HUES48 (cell line): ENCODE data around the gene SEMA3G.

ENCODE experiments used
- H3K27ac ChIP-seq: one replicate; pipeline ENCODE4 v1.7.0; 2013; ENCODE audit warnings: low read depth, low read length, inconsistent platforms
- H3K27me3 ChIP-seq: 2 replicates; pipeline ENCODE4 v1.6.1; 2013; ENCODE audit warnings: mild to moderate bottlenecking, low read length; ENCODE audit not compliant: control insufficient read depth, insufficient read depth
- H3K36me3 ChIP-seq: 2 replicates; pipeline ENCODE4 v1.6.1; 2013; ENCODE audit warnings: low read length; ENCODE audit not compliant: control insufficient read depth, insufficient read depth
- H3K4me1 ChIP-seq: 2 replicates; pipeline ENCODE4 v1.6.1; 2013; ENCODE audit warnings: mild to moderate bottlenecking, low read length; ENCODE audit not compliant: control insufficient read depth, insufficient read depth
- H3K4me3 ChIP-seq: 2 replicates; pipeline ENCODE4 v1.5.1; 2013; ENCODE audit warnings: mild to moderate bottlenecking, low read depth, low read length
- H3K9ac ChIP-seq: 2 replicates; pipeline ENCODE4 v1.6.1; 2013; ENCODE audit warnings: mild to moderate bottlenecking, low read depth, low read length, moderate library complexity
- H3K9me3 ChIP-seq: 2 replicates; pipeline ENCODE4 v1.6.1; 2013; ENCODE audit warnings: low read length; ENCODE audit not compliant: control insufficient read depth, insufficient read depth

SEMA3G gene

DNA sequence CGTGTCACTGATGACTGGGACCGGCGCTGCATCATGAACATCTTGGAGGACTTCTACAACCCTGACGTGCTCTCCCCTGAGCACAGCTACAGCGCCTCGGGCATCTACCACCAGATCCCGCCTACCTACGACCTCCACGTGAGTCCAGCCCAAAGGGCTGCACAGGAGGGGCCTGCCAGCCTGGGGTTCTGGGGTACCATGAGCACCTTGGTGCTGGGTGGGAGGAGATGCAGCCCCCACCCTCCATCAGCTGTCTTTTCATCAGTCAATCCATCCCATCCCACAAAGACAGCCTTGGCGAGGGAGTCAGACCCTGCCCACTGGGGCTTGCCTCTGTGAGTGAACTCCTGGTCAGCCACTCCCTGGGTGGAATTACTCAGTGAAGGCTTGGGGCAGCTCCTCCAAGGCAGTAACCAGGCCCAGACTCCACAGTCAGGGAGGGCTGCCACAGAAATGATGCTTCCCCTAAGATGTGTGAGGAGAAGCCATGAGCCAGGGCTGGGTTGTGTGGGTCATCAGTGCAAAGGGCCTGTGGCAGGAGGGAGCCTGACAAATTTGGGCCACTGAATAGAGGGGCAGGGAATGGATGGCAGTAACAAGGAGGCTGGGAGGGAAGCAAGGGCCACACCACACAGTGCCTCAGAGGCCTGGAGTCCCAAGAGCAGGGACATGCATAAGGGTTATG, 47.9 kb downstream of the SEMA3G start:
- H3K4me1 ChIP-seq, result no peaks in the 10 kb centered on the region
- H3K9ac ChIP-seq, result no peak overlapping the region
- H3K4me3 ChIP-seq, result no peak overlapping the region
- H3K27me3 ChIP-seq, result no peaks in the 10 kb centered on the region
- H3K36me3 ChIP-seq, result peaks cover 18% of the 10 kb centered on the region
- H3K9me3 ChIP-seq, result no peaks in the 10 kb centered on the region
- H3K27ac ChIP-seq, result no peak overlapping the region

DNA sequence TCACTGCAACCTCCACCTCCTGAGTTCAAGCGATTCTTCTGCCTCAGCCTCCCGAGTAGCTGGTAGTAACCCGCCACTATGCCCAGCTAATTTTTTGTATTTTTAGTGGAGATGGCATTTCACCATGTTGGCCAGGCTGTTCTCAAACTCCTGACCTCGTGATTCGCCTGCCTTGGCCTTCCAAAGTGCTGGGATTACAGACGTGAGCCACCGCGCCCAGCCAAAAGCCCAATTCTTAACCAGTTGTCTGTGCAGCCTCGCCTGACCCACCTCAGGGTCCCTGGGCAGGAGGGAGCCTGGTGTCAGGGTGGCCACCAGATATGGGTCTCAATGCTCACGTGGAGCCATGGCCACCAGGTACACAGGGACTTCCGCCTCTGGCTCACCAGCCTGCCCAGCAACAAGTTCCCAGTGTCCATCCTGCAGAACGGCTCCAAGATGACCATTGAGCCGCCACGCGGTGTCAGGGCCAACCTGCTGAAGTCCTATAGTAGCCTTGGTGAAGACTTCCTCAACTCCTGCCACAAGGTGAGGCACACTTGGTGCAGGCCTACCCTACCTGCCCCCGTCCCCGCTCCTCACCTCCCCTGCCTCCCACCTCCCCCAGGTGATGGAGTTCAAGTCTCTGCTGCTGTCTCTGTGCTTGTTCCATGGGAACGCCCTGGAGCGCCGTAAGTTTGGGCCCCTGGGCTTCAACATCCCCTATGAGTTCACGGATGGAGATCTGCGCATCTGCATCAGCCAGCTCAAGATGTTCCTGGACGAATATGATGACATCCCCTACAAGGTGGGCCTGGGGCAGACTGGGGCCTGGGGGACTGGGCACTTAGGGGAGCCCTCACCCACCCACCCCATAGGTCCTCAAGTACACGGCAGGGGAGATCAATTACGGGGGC, 48.6 kb downstream of the SEMA3G start:
- no peak overlapping the region for H3K9ac ChIP-seq
- no peaks in the 10 kb centered on the region for H3K4me1 ChIP-seq
- H3K27ac ChIP-seq, result no peak overlapping the region
- H3K27me3 ChIP-seq, result no peaks in the 10 kb centered on the region
- no peaks in the 10 kb centered on the region for H3K9me3 ChIP-seq
- no peak overlapping the region for H3K4me3 ChIP-seq
- H3K36me3 ChIP-seq, result peaks cover 11% of the 10 kb centered on the region

- H3K9me3 ChIP-seq, result no peaks in the 10 kb centered on the region
- no peaks in the 10 kb centered on the region for H3K27me3 ChIP-seq
- H3K4me3 ChIP-seq, result no peak overlapping the region
- H3K9ac ChIP-seq, result no peak overlapping the region
- 0 out of 2 replicates have a peak, but pooled peaks cover 3% of the 10 kb centered on the region for H3K36me3 ChIP-seq
- H3K4me1 ChIP-seq, result no peaks in the 10 kb centered on the region
- H3K27ac ChIP-seq, result no peak overlapping the region
Measured at GRCh38 chr3:52395503-52395865, 49.4 kb downstream of the SEMA3G start.

- Histone ChIP-seq H3K36me3 (no peaks in the 10 kb centered on the region), H3K9ac (no peak overlapping the region), H3K9me3 (no peaks in the 10 kb centered on the region), H3K4me3 (no peak overlapping the region), H3K27me3 (no peaks in the 10 kb centered on the region), H3K4me1 (no peaks in the 10 kb centered on the region), H3K27ac (no peak overlapping the region)
Measured at GRCh38 chr3:52394751-52395502, 50.0 kb downstream of the SEMA3G start.

DNA sequence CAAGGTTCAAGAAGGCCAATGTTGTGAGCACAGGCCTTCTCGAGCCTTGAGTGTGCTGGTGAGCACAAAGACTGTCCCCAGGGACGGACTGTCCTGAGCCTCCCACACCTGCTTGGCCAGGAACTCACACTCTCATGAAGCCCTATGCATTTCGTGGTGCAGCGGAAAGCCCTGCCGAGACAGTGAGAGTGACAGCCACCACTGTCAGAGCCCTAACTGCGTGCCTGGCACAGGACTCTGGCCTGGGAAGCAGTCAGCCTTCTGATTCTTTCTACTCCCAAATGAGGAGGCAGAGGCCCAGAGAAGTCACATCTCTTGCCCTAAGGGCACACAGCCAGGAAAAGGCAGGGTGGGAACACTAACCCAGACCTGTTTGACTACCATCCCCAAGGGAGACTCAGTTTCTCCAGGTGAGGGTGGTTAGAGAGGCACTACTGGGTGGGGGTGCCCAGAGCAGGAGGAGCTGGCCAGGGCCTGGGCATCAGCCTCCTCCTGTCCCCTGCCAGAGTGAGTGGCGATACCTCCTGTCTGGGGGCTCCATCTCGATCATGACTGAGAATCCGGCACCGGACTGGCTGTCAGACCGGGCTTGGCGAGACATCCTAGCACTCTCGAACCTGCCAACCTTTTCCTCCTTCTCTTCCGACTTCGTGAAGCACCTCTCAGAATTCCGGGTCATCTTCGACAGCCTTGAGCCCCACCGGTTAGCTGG, 50.8 kb downstream of the SEMA3G start:
- H3K4me1 ChIP-seq, result no peaks in the 10 kb centered on the region
- H3K4me3 ChIP-seq, result no peak overlapping the region
- H3K9me3 ChIP-seq, result no peaks in the 10 kb centered on the region
- H3K27ac ChIP-seq, result no peak overlapping the region
- H3K36me3 ChIP-seq, result no peaks in the 10 kb centered on the region
- no peak overlapping the region for H3K9ac ChIP-seq
- no peaks in the 10 kb centered on the region for H3K27me3 ChIP-seq

- no peaks in the 10 kb centered on the region for H3K4me1 ChIP-seq
- H3K9ac ChIP-seq, result no peak overlapping the region
- H3K4me3 ChIP-seq, result no peak overlapping the region
- no peaks in the 10 kb centered on the region for H3K27me3 ChIP-seq
- no peaks in the 10 kb centered on the region for H3K9me3 ChIP-seq
- no peaks in the 10 kb centered on the region for H3K36me3 ChIP-seq
- H3K27ac ChIP-seq, result no peak overlapping the region
Measured at GRCh38 chr3:52393131-52393807, 51.6 kb downstream of the SEMA3G start.

GRCh38 chr3:52392216-52392930, 52.5 kb downstream of the SEMA3G start:
- no peaks in the 10 kb centered on the region for H3K4me1 ChIP-seq
- no peaks in the 10 kb centered on the region for H3K36me3 ChIP-seq
- H3K4me3 ChIP-seq, result no peak overlapping the region
- H3K27ac ChIP-seq, result no peak overlapping the region
- H3K9ac ChIP-seq, result no peak overlapping the region
- H3K27me3 ChIP-seq, result no peaks in the 10 kb centered on the region
- no peaks in the 10 kb centered on the region for H3K9me3 ChIP-seq

- no peak overlapping the region for H3K27ac ChIP-seq
- H3K4me1 ChIP-seq, result no peaks in the 10 kb centered on the region
- no peak overlapping the region for H3K4me3 ChIP-seq
- H3K9ac ChIP-seq, result no peak overlapping the region
- H3K27me3 ChIP-seq, result no peaks in the 10 kb centered on the region
- H3K36me3 ChIP-seq, result no peaks in the 10 kb centered on the region
- no peaks in the 10 kb centered on the region for H3K9me3 ChIP-seq
Measured at GRCh38 chr3:52391096-52391495, 53.8 kb downstream of the SEMA3G start.

GRCh38 chr3:52388933-52389332, 56.0 kb downstream of the SEMA3G start:
- Histone ChIP-seq H3K36me3 (no peaks in the 10 kb centered on the region), H3K9ac (no peak overlapping the region), H3K9me3 (no peaks in the 10 kb centered on the region), H3K27ac (no peak overlapping the region), H3K27me3 (no peaks in the 10 kb centered on the region), H3K4me1 (peaks cover 5% of the 10 kb centered on the region; the same call in 1 of the 2 replicates), H3K4me3 (no peak overlapping the region)
